ENCODE results near the gene CCNI2.

DNA sequence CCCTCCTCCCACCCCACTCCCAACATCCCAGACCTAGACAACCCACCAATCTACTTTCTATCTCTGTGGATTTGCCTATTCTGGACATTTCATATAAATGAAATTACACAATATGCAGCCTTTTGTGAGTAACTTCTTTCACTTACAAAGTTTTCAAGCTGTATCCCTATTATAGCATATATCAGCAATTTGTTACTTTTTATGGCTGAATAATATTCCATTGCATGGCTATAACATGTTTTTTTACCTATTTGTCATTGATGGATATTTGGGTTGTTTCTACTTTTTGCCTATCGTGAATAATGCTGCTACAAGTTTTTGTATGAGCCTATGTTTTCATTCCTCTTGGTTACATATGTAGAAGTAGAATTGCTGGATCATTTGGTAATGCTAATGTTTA lies 8.0 kb upstream of the CCNI2 start:
- no peak for TF ChIP-seq GATA2 (IDR thresholded peaks at IDR 0.05; ENCODE audit: low read depth, low read length)
- no peak for TF ChIP-seq GATA3 (IDR thresholded peaks at IDR 0.05; ENCODE audit: low read depth, low read length)

Measured in SH-SY5Y (cell line).